IPS-NIHi7 (cell line): ENCODE results near the gene PML.

Experiments used
- DNase-seq: peaks from one replicate; pipeline ENCODE4 v3.0.0; 2012; ENCODE audit warnings: mixed read lengths; ENCODE audit errors: extremely low spot score

Gene PML

DNA sequence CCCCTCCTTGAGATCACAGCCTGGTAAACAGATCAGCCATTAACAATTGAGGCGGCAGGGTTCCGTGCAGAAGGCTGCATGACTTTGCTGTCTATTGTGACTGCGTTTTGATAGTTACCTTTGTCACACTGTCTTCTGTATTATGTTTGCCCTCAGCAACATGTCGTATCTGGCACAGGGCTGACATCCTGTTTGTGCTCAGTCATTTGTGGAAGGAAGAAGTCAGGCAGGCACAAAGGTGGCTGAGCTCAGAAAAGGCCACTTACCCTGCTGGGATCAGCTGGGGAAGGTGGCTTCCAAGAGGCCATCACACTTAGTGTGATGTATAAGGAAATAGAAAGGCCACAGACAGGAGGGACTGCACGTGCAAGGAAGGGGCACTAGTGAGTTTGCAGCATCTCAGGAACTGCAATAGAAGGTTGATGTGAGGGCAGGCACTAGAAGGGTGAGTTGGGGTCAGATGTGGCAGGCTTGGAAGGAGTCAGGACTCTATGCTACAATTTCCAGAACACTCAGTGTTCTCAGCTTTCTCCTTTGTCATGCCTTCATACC is 13.4 kb downstream of the PML start:
- no peak for DNase-seq

DNA sequence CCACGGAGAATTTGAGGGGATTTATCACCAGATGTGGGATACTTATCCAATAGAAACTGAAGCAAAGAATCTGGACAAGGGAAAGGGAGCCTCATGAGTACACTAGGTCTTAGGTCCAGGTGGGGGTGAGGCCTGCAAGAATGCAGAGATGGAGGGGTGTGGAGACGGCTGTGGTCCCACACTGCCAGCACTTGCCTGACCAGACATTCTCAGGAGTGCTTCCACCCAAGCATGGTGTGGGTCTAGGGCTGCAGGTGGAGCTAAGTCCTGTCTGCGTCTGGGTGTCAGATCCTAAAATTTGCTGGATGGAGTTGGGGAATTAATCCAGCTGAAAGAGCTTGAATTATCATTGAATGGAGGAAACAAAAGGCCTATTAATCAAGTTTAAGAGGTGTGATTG is 14.4 kb downstream of the PML start:
- DNase-seq = no peak

DNA sequence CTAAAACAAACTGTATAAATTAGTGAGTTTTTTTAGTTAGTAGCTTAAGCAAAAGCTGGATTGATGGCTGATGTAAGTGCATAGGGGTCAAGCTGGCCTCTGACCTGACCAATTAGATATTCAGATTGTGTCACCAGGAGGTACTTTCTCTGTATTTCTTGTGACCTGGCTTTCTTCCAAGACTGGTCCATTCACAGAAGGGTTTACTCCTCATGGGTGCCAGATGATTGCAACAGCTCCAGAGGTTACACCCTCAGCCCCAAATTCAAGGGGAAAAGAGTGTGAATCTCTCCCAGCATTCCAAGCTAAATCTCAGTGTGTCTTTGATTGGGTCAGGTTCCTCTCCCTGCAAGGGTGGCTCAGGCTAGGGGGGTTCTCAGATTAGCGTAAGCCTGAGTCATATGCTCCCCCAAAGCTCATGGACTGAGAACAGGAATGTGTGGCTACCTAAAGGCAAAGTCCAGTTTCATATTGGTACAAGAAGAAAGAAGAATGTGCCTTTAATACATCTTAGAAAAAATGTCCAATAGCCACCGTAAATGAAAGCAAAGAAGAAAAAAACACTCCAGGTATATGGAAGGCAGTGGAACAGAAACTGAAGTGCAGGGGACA is 16.5 kb downstream of the PML start:
- DNase-seq = no peak

DNA sequence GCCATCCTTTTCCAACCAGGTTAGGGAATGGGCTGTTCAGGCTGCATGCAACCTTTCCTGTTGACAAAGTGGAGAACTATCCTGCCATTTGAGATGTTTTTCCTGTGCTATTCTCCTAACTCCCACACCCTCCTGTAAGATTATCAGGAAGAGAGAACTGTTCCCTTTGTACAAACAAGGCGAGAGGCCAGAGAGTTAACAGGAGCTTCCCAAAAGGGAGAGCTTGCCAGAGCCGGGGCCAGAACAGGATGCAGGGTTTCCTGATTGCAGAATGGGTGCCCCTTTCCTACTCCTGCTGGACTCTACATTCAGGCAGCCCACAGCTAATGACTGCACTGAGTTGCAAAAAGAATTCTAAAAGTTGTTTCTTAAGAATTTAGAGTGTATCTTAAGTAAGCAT is 17.1 kb downstream of the PML start:
- DNase-seq = no peak

DNA sequence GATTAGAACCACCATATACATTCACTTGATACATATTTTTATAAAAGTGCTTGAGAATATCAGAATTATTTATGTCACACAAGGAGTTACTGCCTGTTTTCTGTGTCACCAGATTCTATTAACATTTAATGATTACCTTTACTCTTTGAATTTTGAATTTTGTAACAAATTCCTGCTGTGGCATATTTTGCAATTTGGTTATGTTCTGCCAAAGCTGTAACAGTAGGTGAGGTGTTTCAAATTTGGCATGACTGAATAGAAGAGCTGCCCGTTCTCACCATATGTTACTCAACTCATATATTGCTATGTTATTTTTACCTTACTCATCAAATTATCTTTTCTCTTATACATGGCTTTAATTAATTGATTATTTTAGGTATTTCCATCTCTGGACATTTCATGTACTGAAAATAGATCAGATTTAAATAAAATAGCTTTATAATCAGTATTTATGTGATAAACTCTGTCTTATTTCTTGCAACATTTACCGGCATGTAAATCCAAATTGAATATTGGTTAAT is 18.9 kb downstream of the PML start:
- DNase-seq = no peak

DNA sequence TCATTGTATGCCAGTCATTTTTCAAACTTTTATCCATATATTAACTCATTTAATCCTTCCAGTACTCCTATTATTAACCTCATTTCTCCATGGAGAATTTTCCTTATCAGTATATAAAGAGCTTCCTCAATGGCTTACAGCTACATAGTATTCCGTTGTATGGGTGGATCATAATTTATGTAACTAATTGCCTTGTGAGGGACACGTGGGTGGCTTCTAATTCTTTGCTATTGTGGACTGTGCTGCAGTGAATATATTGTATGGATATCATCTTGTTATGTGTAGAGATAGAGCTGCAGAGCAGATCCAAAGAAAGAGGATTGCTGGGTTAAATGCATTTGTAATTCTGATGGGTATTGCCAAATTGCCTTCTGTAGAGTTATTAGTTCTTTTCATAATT is 25.2 kb downstream of the PML start:
- DNase-seq = no peak

DNA sequence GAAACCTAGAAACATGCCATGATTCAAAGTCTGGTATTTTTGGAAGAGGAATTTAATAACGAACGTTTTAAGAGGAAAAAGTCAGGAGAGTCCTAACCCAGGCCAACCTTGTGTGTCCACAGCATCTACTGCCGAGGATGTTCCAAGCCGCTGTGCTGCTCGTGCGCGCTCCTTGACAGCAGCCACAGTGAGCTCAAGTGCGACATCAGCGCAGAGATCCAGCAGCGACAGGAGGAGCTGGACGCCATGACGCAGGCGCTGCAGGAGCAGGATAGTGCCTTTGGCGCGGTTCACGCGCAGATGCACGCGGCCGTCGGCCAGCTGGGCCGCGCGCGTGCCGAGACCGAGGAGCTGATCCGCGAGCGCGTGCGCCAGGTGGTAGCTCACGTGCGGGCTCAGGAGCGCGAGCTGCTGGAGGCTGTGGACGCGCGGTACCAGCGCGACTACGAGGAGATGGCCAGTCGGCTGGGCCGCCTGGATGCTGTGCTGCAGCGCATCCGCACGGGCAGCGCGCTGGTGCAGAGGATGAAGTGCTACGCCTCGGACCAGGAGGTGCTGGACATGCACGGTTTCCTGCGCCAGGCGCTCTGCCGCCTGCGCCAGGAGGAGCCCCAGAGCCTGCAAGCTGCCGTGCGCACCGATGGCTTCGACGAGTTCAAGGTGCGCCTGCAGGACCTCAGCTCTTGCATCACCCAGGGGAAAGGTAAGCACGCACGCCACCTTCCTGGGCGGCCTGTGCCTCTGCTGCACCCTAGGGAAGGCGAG is 28.4 kb downstream of the PML start:
- no peak for DNase-seq

DNA sequence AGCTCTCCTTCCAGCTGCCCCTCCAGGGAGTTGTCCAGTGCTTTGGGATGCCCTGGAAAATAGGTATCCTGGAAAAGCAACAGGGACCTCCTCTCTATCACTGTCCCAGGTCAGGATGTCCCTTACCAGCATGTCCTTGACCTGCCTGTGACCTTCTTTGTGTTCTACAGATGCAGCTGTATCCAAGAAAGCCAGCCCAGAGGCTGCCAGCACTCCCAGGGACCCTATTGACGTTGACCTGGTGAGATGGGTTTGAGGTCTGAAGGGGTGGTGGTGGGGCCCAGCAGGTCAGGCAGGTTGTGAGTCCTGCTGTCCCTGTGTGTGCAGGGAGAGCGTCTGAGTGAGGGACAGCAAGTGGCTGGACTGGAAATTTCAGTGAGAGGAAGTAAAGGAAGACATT is 30.2 kb downstream of the PML start:
- DNase-seq = no peak

DNA sequence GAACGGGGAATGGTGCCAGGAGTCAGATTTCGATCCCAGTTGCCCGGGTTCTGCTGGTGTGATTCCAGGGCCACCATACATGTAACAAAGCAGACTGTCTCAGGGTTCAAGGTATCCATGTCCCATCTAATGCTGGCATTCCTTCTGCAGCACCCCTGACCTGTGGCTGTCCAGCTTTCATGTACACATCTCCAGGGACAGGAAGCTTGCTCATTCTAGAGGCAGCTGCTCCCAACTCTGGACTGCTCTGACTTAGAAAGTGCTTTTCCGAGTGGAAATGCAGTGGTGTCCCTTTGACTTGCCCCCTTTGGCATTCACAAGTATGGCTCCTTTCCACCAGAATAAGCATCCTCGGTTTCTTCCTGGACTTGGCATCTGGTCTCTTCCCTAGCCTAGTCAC is 30.9 kb downstream of the PML start:
- no peak for DNase-seq

DNA sequence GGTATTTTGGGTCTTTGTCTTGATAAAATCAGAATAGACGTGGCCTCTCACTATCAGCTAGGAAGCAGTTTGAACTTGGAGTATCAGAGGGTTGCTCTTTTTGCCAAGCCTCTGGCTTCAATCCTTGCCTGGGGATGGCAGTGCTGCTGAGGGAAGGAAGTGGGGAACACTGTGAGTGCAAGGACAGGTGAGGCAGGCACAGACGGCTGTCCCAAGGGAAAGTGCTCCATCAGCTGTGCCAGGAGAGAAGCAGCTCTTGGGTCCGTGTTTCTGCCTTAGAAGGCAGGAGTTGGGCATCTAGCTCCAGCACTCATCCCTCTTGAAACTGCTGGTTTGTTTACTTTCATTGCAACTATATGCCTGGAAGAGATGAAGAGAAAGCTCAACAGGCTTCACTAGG is 33.2 kb downstream of the PML start:
- no peak for DNase-seq

DNA sequence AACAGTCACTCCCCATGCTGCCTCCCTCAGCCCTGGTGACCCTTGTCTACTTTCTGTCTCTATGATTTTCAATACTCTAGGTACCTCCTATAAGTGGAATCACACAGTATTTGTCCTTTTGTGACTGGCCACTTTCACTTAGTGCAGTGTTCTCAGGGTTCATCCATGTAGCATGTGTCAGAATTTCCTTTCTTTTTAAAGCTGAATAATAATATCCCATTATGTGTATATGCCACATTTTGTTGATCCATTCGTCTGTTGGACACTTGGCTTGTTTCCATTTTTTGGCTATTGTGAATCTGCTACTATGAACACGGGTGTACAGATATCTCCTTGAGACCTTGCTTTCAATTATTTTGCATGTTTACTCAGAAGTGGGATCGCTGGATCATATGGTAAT is 34.1 kb downstream of the PML start:
- no peak for DNase-seq

DNA sequence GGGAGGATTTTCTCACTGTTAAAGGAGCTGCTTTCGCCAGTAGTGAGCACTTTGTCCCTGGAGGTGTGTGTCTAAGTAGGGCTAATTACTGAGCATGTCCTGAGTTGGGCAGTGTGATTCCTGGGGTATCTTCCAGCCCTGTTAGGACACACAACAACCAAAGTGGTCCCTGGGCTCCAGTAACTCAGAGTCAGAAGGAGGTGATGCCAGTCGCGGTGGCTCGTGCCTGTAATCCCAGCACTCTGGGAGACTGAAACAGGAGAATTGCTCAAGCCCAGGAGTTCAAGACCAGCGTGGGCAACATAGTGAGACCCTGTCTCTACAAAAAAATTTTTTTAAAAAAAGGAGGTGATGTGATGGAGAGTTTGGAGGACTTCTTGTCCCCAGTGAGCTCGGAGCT is 37.5 kb downstream of the PML start:
- DNase-seq = no peak

DNA sequence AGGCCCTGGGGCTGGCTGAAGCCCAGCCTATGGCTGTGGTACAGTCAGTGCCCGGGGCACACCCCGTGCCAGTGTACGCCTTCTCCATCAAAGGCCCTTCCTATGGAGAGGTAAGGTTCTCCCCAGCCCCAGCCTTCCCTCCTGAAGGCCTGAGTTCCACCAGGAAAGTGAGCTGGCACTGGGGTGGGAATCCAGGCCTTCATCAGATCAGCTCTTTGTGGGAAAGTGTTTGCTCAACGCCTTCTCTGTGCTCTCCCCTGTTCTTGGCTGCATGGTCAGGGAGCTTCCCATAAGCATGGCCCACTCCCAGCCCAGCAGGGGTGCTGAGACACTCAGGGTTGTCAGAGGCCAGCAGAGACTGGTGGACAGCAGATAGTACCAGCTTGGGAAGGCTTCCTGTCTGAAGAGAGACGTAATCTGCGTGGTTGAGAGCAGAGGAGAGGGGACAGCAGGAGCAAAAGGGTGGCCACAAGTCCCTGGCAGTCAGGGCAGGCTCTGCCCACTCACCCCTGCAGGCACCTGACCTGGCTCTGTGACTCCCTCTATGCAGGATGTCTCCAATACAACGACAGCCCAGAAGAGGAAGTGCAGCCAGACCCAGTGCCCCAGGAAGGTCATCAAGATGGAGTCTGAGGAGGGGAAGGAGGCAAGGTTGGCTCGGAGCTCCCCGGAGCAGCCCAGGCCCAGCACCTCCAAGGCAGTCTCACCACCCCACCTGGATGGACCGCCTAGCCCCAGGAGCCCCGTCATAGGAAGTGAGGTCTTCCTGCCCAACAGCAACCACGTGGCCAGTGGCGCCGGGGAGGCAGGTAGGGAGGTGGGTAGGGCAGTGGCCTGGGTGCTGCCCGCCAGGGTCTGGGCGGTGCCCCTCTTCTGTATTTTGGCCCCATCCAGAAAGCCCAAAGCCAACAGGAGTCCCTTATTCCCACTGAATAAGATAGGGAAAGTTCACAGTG is 38.4 kb downstream of the PML start:
- DNase-seq = no peak

DNA sequence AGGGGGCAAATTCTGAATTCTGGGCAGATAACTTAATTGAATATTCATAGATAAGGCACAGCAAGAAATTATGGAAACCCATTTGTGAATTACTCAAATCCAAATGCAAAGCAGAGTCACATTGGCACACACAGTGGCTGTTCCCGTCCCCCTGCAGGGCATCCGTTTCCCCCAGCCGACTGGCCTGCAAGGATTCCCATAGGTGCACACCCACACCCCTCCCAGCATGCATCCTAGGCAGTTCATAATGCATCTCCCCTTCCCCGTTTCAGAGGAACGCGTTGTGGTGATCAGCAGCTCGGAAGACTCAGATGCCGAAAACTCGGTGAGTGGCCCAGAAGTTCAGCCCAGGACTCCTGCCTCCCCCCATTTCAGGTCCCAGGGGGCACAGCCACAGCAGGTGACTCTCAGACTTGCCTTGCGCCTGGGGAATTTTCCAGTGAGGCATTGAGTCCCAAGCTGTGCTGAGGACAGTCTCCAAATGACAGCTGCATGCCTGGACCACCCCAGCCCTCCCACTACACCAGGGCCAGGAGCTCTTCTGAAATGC is 39.8 kb downstream of the PML start:
- no peak for DNase-seq

DNA sequence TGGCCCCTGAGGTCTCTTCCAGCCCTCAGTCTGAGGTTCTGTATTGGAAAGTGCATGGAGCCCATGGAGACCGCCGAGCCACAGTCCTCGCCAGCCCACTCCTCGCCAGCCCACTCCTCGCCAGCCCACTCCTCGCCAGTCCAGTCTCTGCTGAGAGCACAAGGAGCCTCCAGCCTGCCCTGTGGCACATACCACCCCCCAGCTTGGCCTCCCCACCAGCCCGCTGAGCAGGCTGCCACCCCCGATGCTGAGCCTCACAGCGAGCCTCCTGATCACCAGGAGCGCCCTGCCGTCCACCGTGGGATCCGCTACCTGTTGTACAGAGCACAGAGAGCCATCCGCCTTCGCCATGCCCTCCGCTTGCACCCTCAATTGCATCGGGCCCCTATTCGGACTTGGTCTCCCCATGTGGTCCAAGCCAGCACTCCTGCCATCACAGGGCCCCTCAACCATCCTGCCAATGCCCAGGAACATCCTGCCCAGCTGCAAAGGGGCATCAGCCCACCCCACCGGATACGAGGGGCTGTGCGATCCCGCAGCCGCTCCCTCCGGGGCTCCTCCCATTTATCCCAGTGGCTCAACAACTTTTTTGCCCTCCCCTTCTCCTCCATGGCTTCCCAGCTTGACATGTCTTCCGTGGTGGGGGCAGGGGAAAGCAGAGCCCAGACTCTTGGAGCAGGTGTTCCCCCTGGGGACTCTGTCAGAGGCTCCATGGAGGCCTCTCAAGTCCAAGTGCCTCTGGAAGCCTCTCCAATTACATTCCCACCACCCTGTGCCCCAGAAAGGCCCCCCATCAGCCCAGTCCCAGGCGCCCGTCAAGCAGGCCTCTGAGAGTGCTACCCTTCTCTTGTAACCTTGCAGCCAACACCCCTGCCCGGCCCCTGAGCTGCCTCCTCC is 40.9 kb downstream of the PML start:
- DNase-seq = no peak

DNA sequence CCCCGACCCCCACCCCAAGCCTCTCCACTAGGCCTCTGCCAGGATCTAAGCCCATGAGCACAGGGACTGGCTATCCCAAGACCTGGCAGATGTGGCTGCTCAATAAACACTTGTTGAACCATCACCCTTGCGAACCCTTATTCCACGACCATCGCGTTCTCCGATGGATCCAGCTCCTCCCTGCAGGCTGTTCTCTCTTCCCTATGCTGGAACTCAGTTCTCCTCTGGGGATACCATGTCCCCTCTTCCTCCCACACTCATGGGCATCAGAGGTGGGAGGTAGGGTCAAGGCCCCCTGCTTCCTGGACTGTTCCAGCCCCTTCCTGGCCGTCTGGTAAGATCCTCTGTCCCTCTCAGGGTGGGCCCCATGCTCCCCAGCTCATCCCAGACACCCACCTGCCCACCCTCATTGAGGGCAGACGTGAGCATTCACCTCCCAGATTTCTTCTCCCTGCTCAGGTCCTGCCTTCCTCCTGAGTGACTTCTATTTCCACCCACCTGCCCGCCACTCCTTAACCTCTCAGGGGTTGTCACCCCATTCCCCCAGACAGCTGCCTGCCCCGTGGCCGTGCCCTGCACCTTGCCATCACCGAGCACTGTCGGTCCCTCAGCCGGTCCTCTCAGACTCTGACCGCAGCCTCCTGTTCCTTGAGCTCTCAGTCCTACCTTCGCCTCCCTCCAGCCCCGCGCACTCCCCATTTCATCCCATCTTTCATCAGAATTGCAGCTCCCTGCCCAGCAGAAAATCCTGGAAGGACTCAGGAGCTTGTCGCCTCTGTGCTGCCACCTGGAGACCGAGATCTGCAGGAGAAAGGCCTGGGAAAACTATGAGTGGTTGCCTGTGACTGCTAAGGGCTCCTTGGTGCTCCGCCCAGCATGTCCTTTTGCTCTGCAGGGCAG is 42.0 kb downstream of the PML start:
- DNase-seq = peak; percentile 93

DNA sequence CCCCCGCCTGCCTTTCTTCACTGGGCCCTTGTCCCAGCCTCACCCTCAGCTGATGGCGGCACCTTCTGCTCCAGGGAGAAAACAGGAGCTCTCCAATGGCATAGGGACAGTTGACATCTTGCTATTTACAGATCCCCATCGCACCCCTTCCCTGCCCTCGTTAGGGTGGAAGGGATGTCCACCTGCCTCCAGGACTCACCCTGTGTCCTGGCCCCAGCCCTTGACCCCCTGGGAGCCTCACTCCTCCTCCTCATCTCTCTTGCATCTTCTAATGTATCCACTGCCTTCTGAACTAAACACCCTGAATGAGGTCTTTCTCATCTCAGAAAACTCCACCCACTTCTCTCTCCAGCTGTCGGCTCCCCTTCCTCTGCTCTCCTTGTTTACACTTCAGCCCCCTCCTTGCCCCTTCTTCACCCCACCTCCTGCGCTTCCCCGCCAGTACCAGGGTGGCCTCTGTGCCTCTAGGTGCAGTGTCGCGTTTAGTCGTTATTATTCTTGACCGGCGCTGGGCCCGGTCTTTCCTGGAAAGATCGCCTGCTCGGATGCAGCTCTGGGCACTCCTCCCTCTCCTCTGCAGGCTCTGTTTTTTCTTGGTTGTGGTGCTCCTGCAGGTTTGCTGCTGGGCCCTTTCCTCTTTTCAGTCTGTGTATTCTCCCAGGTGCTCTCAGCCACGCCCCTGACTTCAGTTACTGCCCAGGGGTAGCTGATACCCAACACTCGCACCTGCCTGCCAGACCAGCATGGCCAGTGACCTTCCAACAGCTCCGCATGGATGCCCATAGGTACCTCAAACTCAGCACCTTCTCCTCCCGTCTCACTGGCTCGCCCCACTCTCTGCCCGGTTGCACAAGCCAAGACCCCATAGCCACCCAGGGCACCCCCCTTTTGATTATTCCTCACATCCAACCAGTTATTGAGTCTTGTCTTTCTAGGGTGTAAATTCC is 42.9 kb downstream of the PML start:
- DNase-seq = no peak
